Cardiac septum (tissue), 1 donor: Measurements from ENCODE around the gene PYM1. TPM values are rescaled to one million over a fixed set of nuclear protein-coding genes. Genes with fewer than 3 reads are reported as not detected.

Experiments used
- DNase-seq: peaks from one replicate; pipeline ENCODE4 v3.0.0-alpha.2; 2020; ENCODE audit warnings: low spot score
- intact Hi-C: fragments of 100-400 bp; cut with DNase I; formaldehyde crosslinking; loops from one replicate; pipeline ENCODE4 v1.14.0; 2022
- total RNA-seq: library from RNA; stranded (reverse); fragmentation: NEBNext Ultra II Directional; extraction: Animal tissue kit (Norgen Biotek cat#: 25700); gene quantifications from one replicate; pipeline ENCODE4 v1.2.1, GENCODE V29; 2021
- donor health status: DM: no; HTN: no; CAD: no.

The PYM1 gene
- total RNA-seq, 1 donor from 2014 or later, result 13.5 TPM

- peak; percentile 14 for DNase-seq
- intact Hi-C loops, result no loop called here
Observed at GRCh38 chr12:55862286-55862685, 65.4 kb downstream of the PYM1 start.

GRCh38 chr12:55861871-55862270, 65.8 kb downstream of the PYM1 start:
- intact Hi-C loops, result no loop called here
- DNase-seq, result no peak

GRCh38 chr12:55861396-55861795, 66.3 kb downstream of the PYM1 start:
- intact Hi-C loops, result no loop called here
- no peak for DNase-seq

GRCh38 chr12:55852740-55853139, 75.0 kb downstream of the PYM1 start:
- intact Hi-C loops, result no loop called here
- DNase-seq, result no peak

Other genes with a start within 250 kb of the PYM1 start
- gene ITGA7, start 220.0 kb downstream of the PYM1 start, total RNA-seq, result 806 TPM
- 97.7 TPM for gene BLOC1S1, start 211.8 kb downstream of the PYM1 start, total RNA-seq
- 26.3 TPM for gene RDH5, start 207.5 kb downstream of the PYM1 start, total RNA-seq
- gene CD63, start 198.9 kb downstream of the PYM1 start, total RNA-seq, result 914 TPM
- 18.0 TPM for gene GDF11, start 184.8 kb downstream of the PYM1 start, total RNA-seq
- 56.2 TPM for gene SARNP, start 110.2 kb downstream of the PYM1 start, total RNA-seq
- 23.0 TPM for gene ORMDL2, start 109.9 kb downstream of the PYM1 start, total RNA-seq
- 18.4 TPM for gene DNAJC14, start 98.3 kb downstream of the PYM1 start, total RNA-seq
- 1.6 TPM for gene MMP19, start 85.0 kb downstream of the PYM1 start, total RNA-seq
- 9.7 TPM for gene DGKA, start 3.3 kb upstream of the PYM1 start, total RNA-seq
- gene PMEL, start 38.1 kb upstream of the PYM1 start, total RNA-seq, result 0.75 TPM
- 9.1 TPM for gene CDK2, start 38.9 kb upstream of the PYM1 start, total RNA-seq
- 108 TPM for gene RAB5B, start 46.2 kb upstream of the PYM1 start, total RNA-seq
- 25.0 TPM for gene SUOX, start 69.4 kb upstream of the PYM1 start, total RNA-seq
- 8.4 TPM for gene IKZF4, start 93.1 kb upstream of the PYM1 start, total RNA-seq
- gene RPS26, start 114.0 kb upstream of the PYM1 start, total RNA-seq, result 39.5 TPM
- 1.5 TPM for gene ERBB3, start 152.3 kb upstream of the PYM1 start, total RNA-seq
- 61.6 TPM for gene PA2G4, start 176.7 kb upstream of the PYM1 start, total RNA-seq
- gene RPL41, start 188.7 kb upstream of the PYM1 start, total RNA-seq, result 1,517 TPM
- gene ZC3H10, start 190.4 kb upstream of the PYM1 start, total RNA-seq, result 6.0 TPM
- gene ESYT1, start 200.4 kb upstream of the PYM1 start, total RNA-seq, result 36.2 TPM
- gene MYL6B, start 224.7 kb upstream of the PYM1 start, total RNA-seq, result 37.6 TPM
- gene MYL6, start 230.5 kb upstream of the PYM1 start, total RNA-seq, result 792 TPM